GM19467 (cell line): Measurements from ENCODE around the gene NCSTN.

Experiments used
- ATAC-seq: cut with Tn5 transposase; IDR thresholded peaks from one replicate; pipeline ENCODE4 v1.9.1; 2021; ENCODE audit warnings: mild to moderate bottlenecking, moderate library complexity; ENCODE audit not compliant: unreplicated experiment

NCSTN gene

DNA sequence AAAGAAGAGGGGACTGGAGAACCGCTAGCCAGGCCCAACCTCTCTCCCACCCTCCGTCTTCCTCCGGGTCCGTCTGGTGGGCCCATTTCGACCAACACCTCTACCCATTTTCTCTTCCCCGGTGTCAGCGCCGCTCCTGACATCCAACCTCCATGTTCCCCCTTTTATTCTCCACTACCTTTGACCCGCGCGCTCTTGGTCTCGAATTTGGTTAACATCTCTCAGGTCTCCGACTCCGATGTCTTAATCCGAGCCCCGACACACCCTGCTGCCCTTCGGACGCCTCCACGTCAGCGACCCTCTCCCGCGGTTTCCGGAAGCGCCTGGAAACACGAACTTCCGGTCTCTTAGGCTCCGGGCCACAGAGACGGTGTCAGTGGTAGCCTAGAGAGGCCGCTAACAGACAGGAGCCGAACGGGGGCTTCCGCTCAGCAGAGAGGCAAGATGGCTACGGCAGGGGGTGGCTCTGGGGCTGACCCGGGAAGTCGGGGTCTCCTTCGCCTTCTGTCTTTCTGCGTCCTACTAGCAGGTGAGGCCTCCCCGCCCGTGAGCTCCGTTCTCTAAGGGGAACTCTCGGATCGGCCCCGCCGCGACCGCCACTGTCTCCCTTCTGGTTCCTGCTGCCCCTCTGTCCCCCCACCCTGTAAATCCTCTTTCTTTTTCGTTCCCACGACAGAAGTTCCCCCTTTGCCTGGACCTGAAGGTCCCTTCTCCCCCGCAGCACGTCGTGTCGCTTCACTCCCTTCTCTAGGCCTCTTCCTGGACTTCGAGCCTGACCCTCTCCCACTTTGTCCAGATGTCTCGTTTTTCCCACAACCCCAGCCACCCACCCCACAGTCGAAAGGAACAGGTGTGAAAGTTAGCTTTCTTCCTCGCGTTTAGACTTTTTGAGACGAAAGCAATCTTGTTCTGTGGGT, at the start of gene NCSTN, which contains the start of gene COPA:
NCSTN (plus strand) TSS at position 431 of the 917 bp plus-strand sequence; CDS start at position 445, 14 bp downstream.
COPA (minus strand) TSS at position 298 of the 917 bp plus-strand sequence; CDS start at position 218, 80 bp downstream.
- ATAC-seq: peak; percentile 86

DNA sequence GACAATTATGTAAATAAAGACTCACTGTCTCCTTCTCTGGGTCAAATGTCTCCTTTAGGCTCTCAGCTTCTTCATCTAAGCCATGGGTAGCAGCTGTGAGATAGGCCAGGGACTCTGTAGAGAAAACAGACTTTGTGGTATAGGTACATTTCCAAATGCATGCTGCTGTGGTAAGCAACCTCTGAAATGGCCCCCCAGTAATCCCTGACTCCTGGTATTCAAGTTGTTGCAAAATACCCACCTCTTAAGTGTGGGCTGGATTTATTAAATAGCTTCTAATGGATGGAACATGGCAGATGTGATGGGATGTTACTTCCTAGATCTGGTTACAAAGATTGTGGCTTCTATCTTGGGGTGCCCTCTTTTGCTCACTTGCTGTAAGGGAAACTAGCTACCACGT, 47.1 kb upstream of the NCSTN start:
- no peak for ATAC-seq

DNA sequence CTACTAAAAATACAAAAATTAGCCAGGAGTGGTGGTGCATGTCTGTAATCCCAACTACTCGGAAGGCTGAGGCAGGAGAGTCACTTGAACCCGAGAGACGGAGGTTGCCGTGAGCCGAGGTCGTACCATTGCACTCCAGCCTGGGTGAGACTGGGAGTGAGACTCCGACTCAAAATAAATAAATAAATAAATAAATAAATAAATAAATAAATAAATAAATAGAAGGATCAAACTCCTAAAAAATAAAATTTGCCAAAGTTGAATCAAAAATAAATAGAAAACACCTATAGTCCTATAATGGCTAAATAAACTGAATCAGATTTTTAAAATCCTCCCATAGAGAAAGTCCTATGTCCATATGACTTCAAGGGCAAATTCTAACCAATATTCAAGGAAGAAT, 43.0 kb upstream of the NCSTN start:
- ATAC-seq: no peak

DNA sequence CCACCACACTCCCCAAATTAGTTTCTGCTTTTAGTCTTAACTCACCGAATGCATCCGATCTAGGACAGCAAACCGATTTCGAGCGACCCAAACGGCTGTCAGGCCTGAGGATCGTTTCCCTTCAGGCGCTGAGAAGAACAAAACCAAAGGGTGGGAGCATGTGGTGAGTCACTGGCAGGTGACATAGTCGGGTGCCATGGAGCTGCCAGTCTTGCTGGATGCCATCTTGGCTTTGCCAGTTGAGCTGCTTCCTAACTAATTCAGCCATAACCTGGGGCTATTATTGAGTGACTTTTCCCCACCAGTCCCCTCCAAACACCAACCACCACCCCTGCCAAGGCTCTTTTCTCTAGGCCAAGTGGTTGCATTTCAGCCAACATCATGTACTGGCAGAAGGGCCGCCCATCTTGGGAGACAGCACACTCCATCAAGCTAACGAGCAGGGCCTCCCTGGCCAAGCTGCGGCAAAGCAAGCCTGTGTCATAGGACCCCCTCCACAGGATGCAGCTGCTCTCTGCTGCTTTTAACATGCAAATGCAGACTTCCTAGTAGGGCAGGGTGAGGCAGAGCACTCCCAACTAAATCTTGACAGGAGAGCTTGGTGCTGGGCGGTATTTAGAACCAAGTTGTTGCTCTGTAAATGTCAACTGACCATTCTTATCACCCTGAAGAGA, 35.9 kb upstream of the NCSTN start:
- ATAC-seq: no peak

DNA sequence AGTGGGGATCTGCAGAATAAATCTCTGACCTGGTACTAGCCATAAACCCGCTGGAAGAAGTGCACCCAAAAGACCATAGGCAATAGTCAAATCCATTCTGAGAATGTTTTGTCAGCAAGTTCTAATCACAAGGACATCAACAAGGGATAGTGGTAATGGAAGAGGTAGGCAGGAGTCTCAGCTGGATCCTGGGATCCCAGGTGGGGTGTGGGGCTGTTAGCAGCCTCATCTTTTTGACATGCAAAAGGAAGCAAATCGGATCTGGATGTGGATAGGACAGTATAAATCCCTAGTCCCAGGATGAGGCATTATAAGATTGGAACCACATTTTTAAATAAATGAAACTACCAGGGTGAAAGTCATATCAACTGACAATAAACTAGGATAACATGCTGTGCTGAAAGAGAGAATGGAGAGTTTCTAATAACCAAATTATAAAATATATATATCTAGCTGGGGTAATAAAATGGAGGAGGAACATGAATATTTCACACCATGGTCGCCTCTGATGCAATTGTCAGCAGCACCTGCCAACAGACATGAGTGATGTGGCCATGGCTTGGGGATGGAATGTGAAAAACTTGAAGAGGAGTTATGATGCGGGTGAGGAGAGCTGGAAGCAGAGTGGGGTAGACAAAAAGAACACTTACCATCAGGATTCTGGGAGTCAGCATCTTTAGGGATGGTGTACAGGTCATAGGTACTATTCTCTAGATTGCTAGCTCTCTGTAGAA, 34.6 kb upstream of the NCSTN start:
- ATAC-seq: no peak

DNA sequence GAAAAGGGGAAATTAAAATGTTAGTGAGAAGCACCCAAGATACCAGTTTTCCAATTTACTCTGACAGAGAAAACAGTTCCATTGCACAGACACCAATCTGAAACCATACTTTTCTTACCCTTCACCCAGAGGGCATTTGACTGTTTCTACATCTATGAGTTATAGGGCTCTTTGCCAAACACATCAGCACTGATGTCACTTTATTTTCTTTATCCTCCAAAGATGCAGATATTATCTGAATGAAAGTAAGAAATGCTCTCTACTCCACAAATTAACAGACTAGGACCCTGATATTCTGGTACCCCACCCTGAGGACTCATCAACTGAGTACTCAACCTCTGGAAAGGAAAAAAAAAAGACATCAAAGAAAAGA, 34.0 kb upstream of the NCSTN start:
- no peak for ATAC-seq

DNA sequence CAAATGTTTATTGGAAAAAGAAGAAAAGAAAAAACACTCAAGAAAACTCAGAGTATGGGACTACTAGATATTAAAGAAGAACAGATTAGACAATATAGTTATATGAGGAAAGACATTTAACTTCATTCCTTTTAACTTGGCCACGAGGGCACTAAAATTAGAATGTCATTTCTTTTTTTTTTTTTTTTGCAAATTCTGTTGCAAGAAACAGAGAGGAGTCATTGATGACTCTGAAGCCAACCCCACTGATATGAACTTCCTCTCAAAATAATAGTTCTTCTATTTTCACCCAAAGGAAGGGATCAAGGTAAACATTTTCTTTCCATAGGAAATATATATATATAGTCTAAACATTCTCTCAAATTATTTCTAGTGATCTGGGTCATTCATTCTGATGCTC, 33.6 kb upstream of the NCSTN start:
- ATAC-seq: no peak

DNA sequence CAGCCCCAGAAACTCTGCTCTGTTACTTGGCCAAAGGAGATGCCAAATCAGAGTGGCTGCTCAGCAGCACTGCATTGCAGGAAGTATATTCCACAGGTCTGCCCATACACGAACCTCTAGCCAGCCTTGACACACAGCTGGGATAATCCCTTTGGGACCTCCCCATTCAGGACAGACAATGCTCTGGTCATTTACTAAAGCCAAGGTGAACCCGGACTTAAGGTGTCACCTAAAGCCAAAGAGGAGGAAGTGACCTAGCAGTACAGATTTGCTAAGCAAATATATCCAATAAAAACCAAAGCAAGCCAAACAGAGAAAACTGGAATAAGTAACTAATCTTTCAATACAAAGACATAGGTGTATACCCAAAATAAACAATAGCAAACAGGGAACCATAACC, 27.8 kb upstream of the NCSTN start:
- no peak for ATAC-seq

DNA sequence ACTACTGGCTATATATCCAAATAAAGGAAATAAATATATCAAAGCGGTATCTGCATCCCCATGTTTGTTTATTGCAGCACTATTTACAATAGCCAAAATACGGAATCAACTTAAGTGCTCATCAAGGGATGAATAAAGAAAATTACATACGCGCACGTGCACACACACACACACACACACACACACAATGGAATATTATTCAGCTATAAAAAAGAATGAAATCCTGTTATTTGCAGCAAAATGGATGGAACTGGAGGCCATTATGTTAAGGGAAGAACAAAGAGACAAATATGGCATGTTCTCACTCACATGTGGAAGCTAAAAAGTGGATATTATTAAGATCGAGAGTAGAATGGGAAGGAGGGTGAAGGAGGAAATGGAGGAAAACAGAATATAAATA, 20.4 kb upstream of the NCSTN start:
- ATAC-seq: no peak

DNA sequence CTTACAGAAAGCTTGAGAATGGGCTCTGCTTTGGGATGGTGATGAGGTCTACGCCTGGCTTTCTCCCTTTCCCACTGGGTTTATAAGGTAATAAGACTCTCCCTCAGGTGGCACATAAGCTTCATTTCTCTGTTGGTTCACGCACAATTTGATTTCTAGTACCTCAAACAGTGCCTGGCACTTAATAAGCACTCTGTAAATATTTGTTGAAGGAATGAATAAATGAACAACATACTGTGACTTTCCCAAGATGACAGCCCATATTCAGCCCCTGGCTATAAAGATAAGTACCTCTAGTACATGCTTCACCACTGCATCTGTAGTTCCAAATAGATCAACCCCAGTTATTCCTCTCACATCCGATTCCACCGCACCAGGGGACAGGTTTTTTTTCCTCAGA, 17.9 kb upstream of the NCSTN start:
- ATAC-seq: no peak

DNA sequence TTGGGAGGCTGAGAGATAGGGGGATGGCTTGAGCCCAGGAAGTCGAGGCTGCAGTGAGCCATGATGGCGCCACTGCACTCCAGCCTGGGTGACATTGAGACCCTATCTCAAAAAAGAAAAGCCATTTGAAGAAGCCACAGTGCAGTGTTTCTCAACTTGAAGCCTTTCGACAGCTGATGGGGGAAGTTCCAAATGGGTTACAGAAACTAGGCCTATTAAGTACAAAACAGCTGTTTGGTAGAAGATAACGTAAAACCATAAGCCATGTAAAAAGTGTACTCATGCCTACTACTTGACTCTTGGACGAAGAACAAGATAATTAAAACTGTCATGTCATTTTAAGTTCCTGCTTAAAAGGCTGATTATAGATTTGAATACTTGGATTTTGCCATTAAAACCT, 16.8 kb upstream of the NCSTN start:
- no peak for ATAC-seq

DNA sequence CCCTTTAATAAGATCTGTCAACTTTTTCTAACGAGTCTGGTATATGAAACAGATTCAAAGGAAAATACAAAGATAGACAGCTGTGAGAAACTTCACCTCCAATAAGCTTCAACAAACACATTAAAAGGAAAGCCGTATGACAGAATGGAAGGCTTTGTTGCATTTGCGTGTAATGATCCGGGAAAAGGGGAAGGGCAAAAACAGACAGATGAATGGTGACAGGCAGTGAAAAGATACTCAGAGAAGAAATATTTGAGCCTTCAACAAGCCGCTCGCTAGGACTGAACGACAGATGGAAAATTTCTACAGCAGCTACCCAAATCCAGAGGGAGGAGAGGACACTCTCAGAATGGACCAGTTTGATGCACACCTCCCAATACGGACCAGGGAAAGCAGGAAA, 15.0 kb upstream of the NCSTN start:
- no peak for ATAC-seq

DNA sequence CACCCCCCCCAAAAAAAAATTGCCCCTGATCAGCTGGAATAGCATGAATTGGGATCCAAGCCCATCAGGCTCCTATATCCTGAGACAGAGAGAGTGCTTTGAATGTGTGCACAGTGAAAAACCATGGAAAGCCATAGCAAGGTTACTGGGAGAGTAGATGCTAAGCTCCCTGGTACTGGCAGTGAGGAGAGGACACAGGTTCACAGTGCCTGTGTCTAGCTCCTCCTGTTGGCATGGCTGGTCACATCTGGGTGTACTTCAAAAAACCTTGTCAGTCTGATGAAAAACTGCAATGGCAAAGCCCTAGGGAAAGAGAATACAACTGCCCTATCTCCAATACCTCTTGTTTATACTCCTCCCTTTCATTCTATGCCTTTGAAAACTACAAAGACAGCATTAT, 13.1 kb upstream of the NCSTN start:
- no peak for ATAC-seq

DNA sequence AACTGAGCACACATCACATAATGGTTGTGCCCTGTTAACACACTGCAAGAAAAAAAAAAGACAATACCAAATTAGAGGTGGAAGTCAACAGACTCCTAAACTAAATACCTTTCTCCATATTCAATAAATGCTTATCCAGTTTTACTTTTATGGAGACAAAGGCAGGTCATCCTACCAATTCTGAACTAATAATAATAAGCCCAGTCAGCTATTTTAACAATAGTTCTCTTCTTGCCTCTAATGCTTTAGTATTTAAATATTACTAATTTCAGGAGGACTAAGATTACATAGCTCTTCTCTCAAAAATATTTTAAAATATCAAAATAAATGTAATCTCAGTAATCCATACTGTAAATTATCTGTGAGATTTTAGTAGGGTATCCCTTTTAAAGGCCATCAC, 10.7 kb upstream of the NCSTN start:
- no peak for ATAC-seq

DNA sequence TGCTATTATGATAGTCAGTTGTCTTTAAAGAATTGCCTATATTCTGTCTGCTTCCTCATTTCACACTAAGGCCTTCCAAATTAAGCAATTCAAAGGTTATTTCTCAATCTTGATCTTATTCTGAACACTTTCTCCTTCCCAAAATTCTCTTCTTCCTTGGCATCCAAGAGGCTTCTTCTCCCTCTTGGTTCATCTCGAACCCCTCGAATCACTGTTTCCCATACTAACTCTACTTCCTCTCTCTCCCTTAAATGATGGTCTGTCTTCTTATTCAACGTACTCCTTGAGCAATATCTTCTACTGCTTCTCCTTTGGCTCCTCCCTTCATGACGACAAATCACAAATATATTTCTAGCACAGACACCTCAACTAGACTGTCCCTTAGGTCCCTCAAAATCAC, 4.6 kb upstream of the NCSTN start:
- no peak for ATAC-seq

DNA sequence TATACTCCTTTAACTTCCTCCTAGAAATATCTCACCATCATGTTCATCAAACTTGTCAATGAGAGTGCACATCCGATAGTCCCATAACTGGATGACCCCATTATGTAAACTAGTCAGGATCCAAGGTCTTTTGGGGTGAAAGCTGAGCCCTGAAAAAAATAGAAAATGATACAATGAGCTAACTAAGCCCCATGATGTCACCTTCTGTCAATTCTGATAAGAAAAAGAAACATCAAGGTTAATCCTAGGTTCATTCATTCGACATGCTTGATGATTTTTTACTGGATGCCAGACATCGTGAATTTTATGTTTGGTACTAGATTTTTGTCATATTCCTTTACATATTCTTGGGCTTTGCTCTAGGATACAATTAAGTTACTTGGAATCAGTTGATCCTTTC, 3.0 kb upstream of the NCSTN start:
- ATAC-seq: no peak

DNA sequence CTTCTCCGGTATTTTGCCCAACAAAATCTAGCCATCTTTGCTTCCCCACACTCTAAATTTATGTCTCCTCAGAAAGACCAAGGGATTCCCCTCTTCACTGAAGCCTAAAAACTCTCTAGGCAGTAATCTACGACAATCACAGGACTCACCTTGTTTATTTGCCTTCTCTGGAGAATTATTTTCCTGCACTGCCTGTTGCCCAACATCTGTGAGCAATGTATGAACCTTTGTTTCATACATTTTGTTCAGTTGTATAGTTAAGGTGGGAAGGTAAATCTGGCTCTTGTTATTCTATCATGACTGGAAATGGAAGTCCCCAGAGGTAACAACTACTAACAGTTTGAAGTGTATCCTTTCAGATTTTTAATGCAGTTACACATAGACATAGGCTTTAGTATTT, 2.3 kb upstream of the NCSTN start:
- no peak for ATAC-seq

DNA sequence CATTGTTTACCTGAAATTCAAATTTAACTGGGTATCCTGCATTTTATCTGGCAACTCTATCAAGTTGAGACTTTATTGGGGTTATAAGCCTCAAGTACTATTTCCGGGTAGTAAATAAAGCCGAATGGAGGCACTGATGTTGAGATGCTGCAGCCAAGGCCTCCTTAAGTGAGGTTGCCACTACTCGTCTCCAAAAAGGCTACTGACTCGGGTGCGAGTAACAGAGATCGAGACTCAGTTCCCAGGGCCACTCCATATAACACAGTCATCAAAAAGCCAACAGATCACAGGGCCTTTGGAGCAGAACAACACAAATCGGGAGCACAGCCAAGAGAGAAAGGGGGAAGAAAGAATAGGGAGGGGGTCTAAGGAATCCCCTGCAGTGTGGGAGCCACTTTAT, 657 bp upstream of the NCSTN start:
- ATAC-seq: no peak

DNA sequence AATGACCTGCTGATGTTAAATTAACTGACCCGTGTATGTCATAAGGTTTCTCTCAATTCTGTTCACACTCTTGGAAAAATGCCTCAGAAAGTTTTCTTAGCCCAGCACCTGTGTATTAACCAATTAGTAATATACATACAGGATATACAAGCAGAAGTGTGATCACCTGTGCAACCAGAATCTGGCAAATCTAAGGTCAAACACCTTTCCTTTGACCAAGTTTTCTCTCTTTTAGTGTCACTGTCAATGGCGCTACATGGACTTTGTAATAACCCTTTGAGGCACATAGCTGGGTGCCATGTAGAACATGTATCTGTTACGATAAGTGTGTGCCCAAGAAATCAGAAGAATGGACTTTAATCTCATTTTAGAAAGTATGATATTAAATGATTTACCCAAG, 1.1 kb downstream of the NCSTN start:
- ATAC-seq: no peak

DNA sequence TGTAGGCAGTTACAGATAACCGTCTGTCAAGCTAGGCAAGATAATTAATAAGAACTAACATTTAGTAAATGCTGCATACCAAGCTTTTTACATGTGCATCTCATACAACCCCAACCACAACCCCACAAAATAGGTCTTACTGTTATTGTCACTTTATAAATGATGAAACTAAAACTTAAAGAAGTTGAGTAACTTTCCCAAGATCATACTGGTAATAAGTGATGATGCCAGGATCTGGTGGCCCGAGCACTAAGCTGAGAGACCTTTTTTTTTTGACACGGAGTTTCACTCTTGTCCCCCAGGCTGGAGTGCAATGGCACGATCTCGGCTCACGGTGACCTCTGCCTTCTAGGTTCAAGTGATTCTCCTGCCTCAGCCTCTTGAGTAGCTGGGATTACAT, 1.8 kb downstream of the NCSTN start:
- no peak for ATAC-seq

DNA sequence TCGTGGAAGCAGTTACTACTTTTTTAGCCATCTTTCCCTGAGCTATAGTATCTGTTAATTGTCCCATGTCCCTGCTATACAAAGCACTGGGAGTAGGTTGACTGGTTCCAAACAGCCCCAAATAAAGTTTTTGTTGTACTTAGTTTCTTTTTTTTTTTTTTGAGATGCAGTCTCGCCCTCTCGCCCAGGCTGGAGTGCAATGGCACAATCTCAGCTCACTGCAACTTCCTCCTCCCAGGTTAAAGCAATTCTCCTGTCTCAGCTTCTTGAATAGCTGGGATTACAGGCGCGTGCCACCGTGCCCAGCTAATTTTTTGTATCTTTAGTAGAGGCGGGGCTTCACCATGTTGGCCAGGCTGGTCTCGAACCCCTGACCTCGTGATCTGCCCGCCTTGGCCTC, 3.3 kb downstream of the NCSTN start:
- no peak for ATAC-seq

DNA sequence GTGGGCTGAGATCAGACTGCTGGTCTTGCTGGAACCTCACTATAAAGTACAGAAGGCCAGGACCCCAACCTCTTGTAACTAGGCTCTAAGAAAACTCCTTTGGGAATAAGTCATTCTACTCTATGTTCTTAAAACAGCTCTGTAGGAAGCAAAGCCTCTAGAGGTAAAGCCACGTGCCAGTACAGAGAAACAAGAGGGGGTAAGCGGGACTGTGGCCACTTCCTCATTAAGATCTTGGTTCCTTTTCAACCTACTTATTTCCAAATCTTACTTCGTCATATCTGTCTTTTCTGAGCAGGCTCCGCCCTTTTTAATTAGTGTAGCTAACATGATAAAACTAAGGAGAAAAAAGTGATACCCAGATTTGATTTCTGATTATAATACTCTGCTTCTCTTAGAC, 3.8 kb downstream of the NCSTN start:
- no peak for ATAC-seq
